ENCODE results near the gene DLG2.

DNA sequence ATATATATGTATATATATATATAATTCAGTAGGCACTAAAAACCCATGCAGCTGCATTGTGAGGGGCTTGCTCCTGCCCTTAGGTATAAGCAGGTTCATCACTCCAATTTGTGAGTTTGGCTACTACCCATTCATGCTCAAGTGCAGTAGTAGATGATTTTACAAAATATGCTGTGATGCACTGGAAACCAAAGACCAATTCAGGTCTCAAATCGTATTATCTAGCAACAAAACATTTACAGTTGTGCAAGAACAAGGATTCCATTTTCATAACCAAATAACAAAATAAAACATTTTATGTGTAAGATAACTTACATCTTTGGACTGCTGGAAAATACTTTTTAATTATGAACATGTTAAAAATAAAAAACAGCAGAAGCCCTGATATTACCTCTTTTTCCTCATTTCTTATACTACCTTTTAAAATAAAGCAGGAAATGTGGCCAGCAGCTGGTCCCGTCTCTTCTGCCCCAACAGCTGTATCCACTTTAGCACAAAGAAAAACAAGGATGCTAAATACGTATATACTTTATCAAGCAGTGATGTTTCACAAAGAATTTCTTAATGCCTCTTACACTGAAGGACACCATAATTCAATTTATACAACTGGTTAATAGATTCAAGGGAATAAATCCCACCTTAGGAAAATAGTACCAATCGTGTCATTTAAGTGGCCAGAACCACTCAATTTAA lies 35.0 kb upstream of the DLG2 start:
- no peak for TF ChIP-seq CTCF (IDR thresholded peaks at IDR 0.05)
- TF ChIP-seq POLR2AphosphoS5 (IDR thresholded peaks at IDR 0.05): no peak
- no peak for TF ChIP-seq POLR2A (IDR thresholded peaks at IDR 0.05)
